C1 segment of cervical spinal cord (tissue), 14 donors: ENCODE data around the gene PTPRA.
A peak's percentile ranks its signal among the peaks of the same experiment; 100 is the strongest.
"Not testable (repeated sequence)": the region's sequence is repeated elsewhere in the genome, so short reads cannot be mapped to it uniquely, and the experiment has no call there.

Experiments used
- DNase-seq, 14 donors: peaks; one replicate each; lab custom pipeline; 2025; lab: John Stamatoyannopoulos, UW

PTPRA gene

GRCh38 chr20:3072530-3073250 is 199.4 kb downstream of the PTPRA start:
- no peak for DNase-seq

- not testable (repeated sequence) for DNase-seq
Observed at GRCh38 chr20:3073251-3073643, 200.0 kb downstream of the PTPRA start.

- no peak for DNase-seq
Observed at GRCh38 chr20:3074812-3075211, 201.5 kb downstream of the PTPRA start.

- DNase-seq: not testable (repeated sequence)
Observed at GRCh38 chr20:3075315-3075714, 202.0 kb downstream of the PTPRA start.

DNA sequence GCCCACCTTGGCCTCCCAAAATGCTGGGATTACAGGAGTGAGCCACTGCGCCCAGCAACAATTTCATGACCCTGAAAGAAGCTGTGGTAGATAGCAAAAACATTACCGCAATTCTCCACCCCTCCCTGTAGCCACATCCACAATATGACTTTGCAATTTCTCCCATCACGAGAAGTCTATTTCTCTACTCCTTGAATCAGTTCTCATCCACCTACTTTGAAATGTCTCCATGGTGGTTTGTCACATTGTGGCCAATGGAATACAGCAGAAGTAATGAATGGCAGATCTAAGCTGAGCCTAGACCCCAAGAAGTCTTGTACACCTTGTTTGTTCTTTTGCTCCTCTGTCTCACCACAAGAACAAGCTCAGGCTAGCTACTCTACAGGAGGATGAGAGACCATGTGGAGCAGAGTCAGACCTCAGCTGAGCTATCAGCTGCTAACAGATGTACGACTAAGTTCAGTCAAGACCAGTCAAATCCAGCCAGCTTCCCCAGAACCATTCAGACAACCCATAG is 204.4 kb downstream of the PTPRA start:
- DNase-seq: no peak

DNA sequence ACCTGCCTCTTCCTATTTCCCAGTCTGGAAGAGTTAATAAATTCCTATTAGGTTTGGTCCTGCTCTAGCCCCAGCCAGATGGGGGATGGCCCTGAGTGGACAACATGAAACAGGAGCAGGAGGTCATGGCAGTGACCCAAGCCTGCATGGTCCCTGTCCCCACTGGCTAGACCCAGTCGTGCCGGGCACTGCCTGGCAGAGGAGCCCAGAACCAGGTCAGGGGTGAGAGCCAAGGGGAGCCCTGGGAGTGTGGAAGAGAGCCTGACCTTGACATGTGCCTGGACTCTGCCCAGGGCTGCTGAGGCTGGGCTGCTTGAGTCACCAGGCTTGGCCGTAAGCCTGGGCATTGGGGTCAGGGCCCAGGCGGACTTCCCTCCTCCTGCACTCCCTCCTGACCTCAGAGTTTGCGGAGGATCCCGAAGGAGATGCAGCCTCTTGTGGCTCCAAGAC is 207.7 kb downstream of the PTPRA start:
- peak in 7 of 14 donors; percentile 10 to 77 (median 16) for DNase-seq

- no peak for DNase-seq
Observed at GRCh38 chr20:3081641-3082040, 208.4 kb downstream of the PTPRA start.

GRCh38 chr20:3082306-3082951 is 209.1 kb downstream of the PTPRA start:
- no peak for DNase-seq

- no peak for DNase-seq
Observed at GRCh38 chr20:3082955-3083952, 210.0 kb downstream of the PTPRA start.

- no peak for DNase-seq
Observed at GRCh38 chr20:3084283-3084985, 211.2 kb downstream of the PTPRA start, which contains the start of gene AVP. TSS of gene AVP (minus strand) at chr20:3084724. CDS start at chr20:3084674, 50 bp downstream.

GRCh38 chr20:3084986-3085360 is 211.7 kb downstream of the PTPRA start:
- DNase-seq: no peak

GRCh38 chr20:3085571-3086072 is 212.3 kb downstream of the PTPRA start:
- DNase-seq: no peak

DNA sequence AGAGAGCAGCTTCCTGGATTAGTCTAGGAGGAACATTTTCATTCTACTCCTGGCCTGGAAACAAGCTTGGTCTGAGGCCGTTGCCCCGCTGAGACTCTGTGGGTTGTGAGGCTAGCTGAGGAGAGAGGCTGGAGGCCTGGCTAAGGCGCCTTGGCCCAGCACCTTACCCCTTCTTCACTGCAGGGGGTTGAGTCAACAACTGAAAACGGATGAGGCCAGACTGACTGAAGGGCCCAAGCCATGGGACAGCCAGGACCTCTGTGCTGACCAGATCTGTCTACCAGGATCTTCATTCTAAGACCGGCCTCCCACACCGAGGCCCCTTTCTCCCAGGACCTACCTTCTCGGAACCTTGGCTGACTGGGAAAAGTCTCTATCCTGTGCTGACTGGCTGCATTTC is 214.8 kb downstream of the PTPRA start:
- DNase-seq: no peak
